Thyroid gland (tissue), 4 donors: ENCODE measurements around the gene GRIK4.

Experiments used
- POLR2A ChIP-seq, 2 donors: fragments of 450-650 bp; IDR thresholded peaks; one replicate each; pipeline ENCODE4 v1.6.1; 2017; ENCODE audit warnings: antibody characterized with exemption in 2 of 2, mild to moderate bottlenecking in 2 of 2, moderate library complexity in 1 of 2
- TF ChIP-seq, protein P1 (sequence below), 6 experiments: fragments of 200-600 bp in 3 of 6; fragments of 450-650 bp in 3 of 6; sonication (generic) in 3 of 6; IDR thresholded peaks; one replicate each; pipeline ENCODE4 v1.5.1; 2016 to 2019; ENCODE audit warnings: antibody characterized with exemption in 6 of 6, mild to moderate bottlenecking in 2 of 6, inconsistent platforms in 1 of 6, moderate library complexity in 1 of 6

- TF ChIP-seq, protein P1, sequence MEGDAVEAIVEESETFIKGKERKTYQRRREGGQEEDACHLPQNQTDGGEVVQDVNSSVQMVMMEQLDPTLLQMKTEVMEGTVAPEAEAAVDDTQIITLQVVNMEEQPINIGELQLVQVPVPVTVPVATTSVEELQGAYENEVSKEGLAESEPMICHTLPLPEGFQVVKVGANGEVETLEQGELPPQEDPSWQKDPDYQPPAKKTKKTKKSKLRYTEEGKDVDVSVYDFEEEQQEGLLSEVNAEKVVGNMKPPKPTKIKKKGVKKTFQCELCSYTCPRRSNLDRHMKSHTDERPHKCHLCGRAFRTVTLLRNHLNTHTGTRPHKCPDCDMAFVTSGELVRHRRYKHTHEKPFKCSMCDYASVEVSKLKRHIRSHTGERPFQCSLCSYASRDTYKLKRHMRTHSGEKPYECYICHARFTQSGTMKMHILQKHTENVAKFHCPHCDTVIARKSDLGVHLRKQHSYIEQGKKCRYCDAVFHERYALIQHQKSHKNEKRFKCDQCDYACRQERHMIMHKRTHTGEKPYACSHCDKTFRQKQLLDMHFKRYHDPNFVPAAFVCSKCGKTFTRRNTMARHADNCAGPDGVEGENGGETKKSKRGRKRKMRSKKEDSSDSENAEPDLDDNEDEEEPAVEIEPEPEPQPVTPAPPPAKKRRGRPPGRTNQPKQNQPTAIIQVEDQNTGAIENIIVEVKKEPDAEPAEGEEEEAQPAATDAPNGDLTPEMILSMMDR (IDR thresholded peaks at IDR 0.05): peak; percentile 71 to 96 (median 83)
- TF ChIP-seq POLR2A (IDR thresholded peaks at IDR 0.05): no peak
Measured at GRCh38 chr11:120801801-120802689, 290.5 kb downstream of the GRIK4 start.
